ENCODE measurements around the gene UTP14C.

The UTP14C gene

GRCh38 chr13:52004511-52005170 is 19.9 kb upstream of the UTP14C start:
- Histone ChIP-seq H3K9me3 (ENCODE audit: control insufficient read depth, insufficient read depth, low read length) (no peaks in the 10 kb centered on the region), H3K27ac (ENCODE audit: low read depth, low read length) (no peak overlapping the region), H3K4me1 (ENCODE audit: control insufficient read depth, insufficient read depth, low read length) (peaks cover 4% of the 10 kb centered on the region; the same call in 1 of the 2 replicates), H3K9ac (ENCODE audit: low read depth, low read length) (no peak overlapping the region), H3K27me3 (ENCODE audit: control insufficient read depth, insufficient read depth, low read length) (peaks cover 2% of the 10 kb centered on the region; the same call in 1 of the 2 replicates), H3K4me3 (ENCODE audit: low read depth, low read length) (no peak overlapping the region), H3K36me3 (ENCODE audit: control insufficient read depth, insufficient read depth, low read length) (no peaks in the 10 kb centered on the region)

GRCh38 chr13:52005841-52006522 is 18.5 kb upstream of the UTP14C start:
- H3K4me1 ChIP-seq (ENCODE audit: control insufficient read depth, insufficient read depth, low read length): peaks cover 8% of the 10 kb centered on the region
- H3K27ac ChIP-seq (ENCODE audit: low read depth, low read length): no peak overlapping the region
- no peaks in the 10 kb centered on the region for H3K9me3 ChIP-seq (ENCODE audit: control insufficient read depth, insufficient read depth, low read length)
- no peak overlapping the region for H3K4me3 ChIP-seq (ENCODE audit: low read depth, low read length)
- H3K9ac ChIP-seq (ENCODE audit: low read depth, low read length): no peak overlapping the region
- peaks cover 15% of the 10 kb centered on the region for H3K27me3 ChIP-seq (ENCODE audit: control insufficient read depth, insufficient read depth, low read length)
- no peaks in the 10 kb centered on the region for H3K36me3 ChIP-seq (ENCODE audit: control insufficient read depth, insufficient read depth, low read length)

GRCh38 chr13:52006523-52007245 is 17.8 kb upstream of the UTP14C start:
- no peaks in the 10 kb centered on the region for H3K36me3 ChIP-seq (ENCODE audit: control insufficient read depth, insufficient read depth, low read length)
- H3K4me1 ChIP-seq (ENCODE audit: control insufficient read depth, insufficient read depth, low read length): peaks cover 5% of the 10 kb centered on the region
- no peak overlapping the region for H3K9ac ChIP-seq (ENCODE audit: low read depth, low read length)
- no peak overlapping the region for H3K27ac ChIP-seq (ENCODE audit: low read depth, low read length)
- H3K4me3 ChIP-seq (ENCODE audit: low read depth, low read length): no peak overlapping the region
- H3K27me3 ChIP-seq (ENCODE audit: control insufficient read depth, insufficient read depth, low read length): peaks cover 18% of the 10 kb centered on the region
- H3K9me3 ChIP-seq (ENCODE audit: control insufficient read depth, insufficient read depth, low read length): no peaks in the 10 kb centered on the region

- peaks cover 18% of the 10 kb centered on the region for H3K27me3 ChIP-seq (ENCODE audit: control insufficient read depth, insufficient read depth, low read length)
- H3K4me3 ChIP-seq (ENCODE audit: low read depth, low read length): no peak overlapping the region
- peaks cover 5% of the 10 kb centered on the region for H3K4me1 ChIP-seq (ENCODE audit: control insufficient read depth, insufficient read depth, low read length)
- no peak overlapping the region for H3K27ac ChIP-seq (ENCODE audit: low read depth, low read length)
- H3K9me3 ChIP-seq (ENCODE audit: control insufficient read depth, insufficient read depth, low read length): no peaks in the 10 kb centered on the region
- no peak overlapping the region for H3K9ac ChIP-seq (ENCODE audit: low read depth, low read length)
- H3K36me3 ChIP-seq (ENCODE audit: control insufficient read depth, insufficient read depth, low read length): no peaks in the 10 kb centered on the region
These were observed 14.5 kb upstream of the UTP14C start for GRCh38 chr13:52009946-52010345.

GRCh38 chr13:52010890-52011631 is 13.4 kb upstream of the UTP14C start, which contains the start of gene ATP7B:
ATP7B (minus strand) TSS chr13:52011450; CDS start chr13:52011337, 113 bp downstream.
- Histone ChIP-seq H3K9ac (ENCODE audit: low read depth, low read length) (peak within 1 kb of the TSS; percentile 69), H3K36me3 (ENCODE audit: control insufficient read depth, insufficient read depth, low read length) (no peaks in the 10 kb centered on the region; the same call in 1 of the 2 replicates), H3K9me3 (ENCODE audit: control insufficient read depth, insufficient read depth, low read length) (no peaks in the 10 kb centered on the region), H3K27me3 (ENCODE audit: control insufficient read depth, insufficient read depth, low read length) (peaks cover 18% of the 10 kb centered on the region), H3K4me1 (ENCODE audit: control insufficient read depth, insufficient read depth, low read length) (peaks cover 5% of the 10 kb centered on the region), H3K4me3 (ENCODE audit: low read depth, low read length) (peak within 1 kb of the TSS; percentile 82), H3K27ac (ENCODE audit: low read depth, low read length) (peak within 1 kb of the TSS; percentile 72)

GRCh38 chr13:52011632-52012511 is 12.6 kb upstream of the UTP14C start, which contains the start of gene ALG11:
ALG11 (plus strand) TSS chr13:52012398; CDS start chr13:52012419, 21 bp downstream.
- peak within 1 kb of the TSS; percentile 72 for H3K27ac ChIP-seq (ENCODE audit: low read depth, low read length)
- peaks cover 5% of the 10 kb centered on the region for H3K4me1 ChIP-seq (ENCODE audit: control insufficient read depth, insufficient read depth, low read length)
- no peaks in the 10 kb centered on the region; the same call in 1 of the 2 replicates for H3K36me3 ChIP-seq (ENCODE audit: control insufficient read depth, insufficient read depth, low read length)
- peak within 1 kb of the TSS; percentile 69 for H3K9ac ChIP-seq (ENCODE audit: low read depth, low read length)
- H3K4me3 ChIP-seq (ENCODE audit: low read depth, low read length): peak within 1 kb of the TSS; percentile 82
- H3K27me3 ChIP-seq (ENCODE audit: control insufficient read depth, insufficient read depth, low read length): peaks cover 18% of the 10 kb centered on the region
- no peaks in the 10 kb centered on the region for H3K9me3 ChIP-seq (ENCODE audit: control insufficient read depth, insufficient read depth, low read length)

- Histone ChIP-seq H3K9ac (ENCODE audit: low read depth, low read length) (peak overlapping the region; percentile 69), H3K4me1 (ENCODE audit: control insufficient read depth, insufficient read depth, low read length) (peaks cover 5% of the 10 kb centered on the region), H3K9me3 (ENCODE audit: control insufficient read depth, insufficient read depth, low read length) (no peaks in the 10 kb centered on the region), H3K36me3 (ENCODE audit: control insufficient read depth, insufficient read depth, low read length) (peaks cover under 1% of the 10 kb centered on the region; the same call in 1 of the 2 replicates), H3K4me3 (ENCODE audit: low read depth, low read length) (peak overlapping the region; percentile 82), H3K27ac (ENCODE audit: low read depth, low read length) (peak overlapping the region; percentile 72), H3K27me3 (ENCODE audit: control insufficient read depth, insufficient read depth, low read length) (peaks cover 18% of the 10 kb centered on the region)
These were observed 12.0 kb upstream of the UTP14C start for GRCh38 chr13:52012512-52012836.

GRCh38 chr13:52016296-52016695 is 8.2 kb upstream of the UTP14C start:
- Histone ChIP-seq H3K4me1 (ENCODE audit: control insufficient read depth, insufficient read depth, low read length) (no peaks in the 10 kb centered on the region), H3K36me3 (ENCODE audit: control insufficient read depth, insufficient read depth, low read length) (peaks cover 30% of the 10 kb centered on the region), H3K9ac (ENCODE audit: low read depth, low read length) (no peak overlapping the region)

GRCh38 chr13:52020191-52020590 is 4.3 kb upstream of the UTP14C start:
- no peak overlapping the region for H3K4me3 ChIP-seq (ENCODE audit: low read depth, low read length)
- no peaks in the 10 kb centered on the region for H3K9me3 ChIP-seq (ENCODE audit: control insufficient read depth, insufficient read depth, low read length)
- H3K27me3 ChIP-seq (ENCODE audit: control insufficient read depth, insufficient read depth, low read length): no peaks in the 10 kb centered on the region
- H3K27ac ChIP-seq (ENCODE audit: low read depth, low read length): no peak overlapping the region
- H3K9ac ChIP-seq (ENCODE audit: low read depth, low read length): no peak overlapping the region
- no peaks in the 10 kb centered on the region for H3K4me1 ChIP-seq (ENCODE audit: control insufficient read depth, insufficient read depth, low read length)
- H3K36me3 ChIP-seq (ENCODE audit: control insufficient read depth, insufficient read depth, low read length): peaks cover 60% of the 10 kb centered on the region

More at GRCh38 chr13:52016296-52016695, 8.2 kb upstream of the UTP14C start:
- Histone ChIP-seq H3K27me3 (ENCODE audit: control insufficient read depth, insufficient read depth, low read length) (no peaks in the 10 kb centered on the region), H3K4me3 (ENCODE audit: low read depth, low read length) (no peak overlapping the region), H3K27ac (ENCODE audit: low read depth, low read length) (no peak overlapping the region), H3K9me3 (ENCODE audit: control insufficient read depth, insufficient read depth, low read length) (no peaks in the 10 kb centered on the region)

- Histone ChIP-seq H3K9me3 (ENCODE audit: control insufficient read depth, insufficient read depth, low read length) (no peaks in the 10 kb centered on the region), H3K27ac (ENCODE audit: low read depth, low read length) (no peak overlapping the region), H3K36me3 (ENCODE audit: control insufficient read depth, insufficient read depth, low read length) (peaks cover 76% of the 10 kb centered on the region), H3K27me3 (ENCODE audit: control insufficient read depth, insufficient read depth, low read length) (no peaks in the 10 kb centered on the region), H3K9ac (ENCODE audit: low read depth, low read length) (no peak overlapping the region), H3K4me1 (ENCODE audit: control insufficient read depth, insufficient read depth, low read length) (no peaks in the 10 kb centered on the region), H3K4me3 (ENCODE audit: low read depth, low read length) (no peak overlapping the region)
These were observed 2.1 kb upstream of the UTP14C start for GRCh38 chr13:52022356-52022755.
